Prostate gland (tissue), 2 donors: ENCODE measurements around the gene AFDN. TPM values are rescaled to one million over a fixed set of nuclear protein-coding genes. Genes with fewer than 3 reads are reported as not detected.

ENCODE experiments used
- DNase-seq: peaks from one replicate; pipeline ENCODE4 v3.0.0-alpha.2; 2019; ENCODE audit warnings: low spot score
- H3K27ac ChIP-seq, 2 donors: fragments of 200-600 bp; sonication (generic); 2 replicates each; pipeline ENCODE4 v1.5.1; 2017 to 2019
- H3K27me3 ChIP-seq: fragments of 200-600 bp; sonication (generic); replicated peaks from 2 replicates; pipeline ENCODE4 v1.5.1; 2019; ENCODE audit not compliant: insufficient read depth
- H3K36me3 ChIP-seq, 2 donors: fragments of 200-600 bp; sonication (generic); 1 replicate in 1 of 2; 2 replicates in 1 of 2; pipeline versions ENCODE4 v1.5.1 to v1.8.1; 2017 to 2019
- H3K4me1 ChIP-seq: fragments of 200-600 bp; sonication (generic); replicated peaks from 2 replicates; pipeline ENCODE4 v1.5.1; 2019
- H3K4me3 ChIP-seq, 2 donors: fragments of 200-600 bp; sonication (generic); 2 replicates each; pipeline ENCODE4 v1.5.1; 2017 to 2019
- H3K9me3 ChIP-seq: fragments of 200-600 bp; sonication (generic); 2 replicates; pipeline ENCODE4 v1.5.1; 2017
- CTCF ChIP-seq, 4 experiments: fragments of 200-600 bp in 2 of 4; fragments of 450-650 bp in 2 of 4; sonication (generic) in 2 of 4; IDR thresholded peaks; 1 replicate in 3 of 4; 2 replicates in 1 of 4; pipeline ENCODE4 v1.5.1; 2016 to 2019; ENCODE audit warnings: antibody characterized with exemption in 4 of 4, mild to moderate bottlenecking in 2 of 4, moderate library complexity in 2 of 4
- POLR2A ChIP-seq: fragments of 450-650 bp; IDR thresholded peaks from one replicate; pipeline ENCODE4 v1.6.1; 2016; ENCODE audit warnings: antibody characterized with exemption, mild to moderate bottlenecking
- POLR2AphosphoS5 ChIP-seq: sonication (generic); formaldehyde crosslinking; IDR thresholded peaks from one replicate; pipeline ENCODE4 v1.6.1; 2017; ENCODE audit warnings: antibody characterized with exemption
- WGBS: methylation state at CpG from one replicate; pipeline ENCODE4 v1.1.5; 2018; 5-methylcytosine and 5-hydroxymethylcytosine counted together
- intact Hi-C: fragments of 100-400 bp; cut with DNase I; formaldehyde crosslinking; loops from one replicate; pipeline ENCODE4 v1.14.2; 2022
- total RNA-seq, 2 donors: library from RNA; depleted of rRNA; stranded (reverse); fragments of >200 nt; gene quantifications; one replicate each; pipeline ENCODE4 v1.1.0, GENCODE V29; 2016

The AFDN gene
- total RNA-seq, 2 donors from 2014 or later, result 171 to 204 TPM

GRCh38 chr6:167798453-167798852, 28.3 kb upstream of the AFDN start:
- 45% methylated on average over 12 of the region's 12 CpGs for WGBS
- no peaks in the 10 kb centered on the region for H3K27me3 ChIP-seq
- peaks cover 2% of the 10 kb centered on the region for H3K4me1 ChIP-seq
- no peaks in the 10 kb centered on the region for H3K36me3 ChIP-seq
- H3K27ac ChIP-seq, result no peak overlapping the region
- H3K4me3 ChIP-seq, result no peak overlapping the region
- DNase-seq, result no peak
- H3K9me3 ChIP-seq, result no peaks in the 10 kb centered on the region
- no peak for TF ChIP-seq POLR2AphosphoS5
- TF ChIP-seq POLR2A, result no peak
- TF ChIP-seq CTCF (IDR thresholded peaks at IDR 0.05), result no peak
- intact Hi-C loops, result no loop called here

- Histone ChIP-seq H3K4me1 (peaks cover 2% of the 10 kb centered on the region), H3K4me3 (no peak overlapping the region), H3K36me3 (no peaks in the 10 kb centered on the region), H3K27ac (no peak overlapping the region), H3K27me3 (no peaks in the 10 kb centered on the region), H3K9me3 (no peaks in the 10 kb centered on the region)
- intact Hi-C loops, result no loop called here
- TF ChIP-seq POLR2A, result no peak
- TF ChIP-seq CTCF (IDR thresholded peaks at IDR 0.05), result no peak
- no peak for TF ChIP-seq POLR2AphosphoS5
- 78% methylated on average over 23 of the region's 23 CpGs for WGBS
- DNase-seq, result no peak
Measured at GRCh38 chr6:167799033-167799821, 27.5 kb upstream of the AFDN start.

GRCh38 chr6:167800549-167800948, 26.2 kb upstream of the AFDN start:
- Histone ChIP-seq H3K36me3 (no peaks in the 10 kb centered on the region), H3K27ac (no peak overlapping the region), H3K4me1 (peaks cover 2% of the 10 kb centered on the region), H3K9me3 (no peaks in the 10 kb centered on the region), H3K4me3 (no peak overlapping the region), H3K27me3 (no peaks in the 10 kb centered on the region)
- intact Hi-C loops, result no loop called here
- TF ChIP-seq CTCF (IDR thresholded peaks at IDR 0.05), result no peak
- TF ChIP-seq POLR2AphosphoS5, result no peak
- TF ChIP-seq POLR2A, result no peak
- no peak for DNase-seq
- 80% methylated on average over 6 of the region's 6 CpGs for WGBS

- no peak overlapping the region for H3K27ac ChIP-seq
- no peak for TF ChIP-seq POLR2AphosphoS5
- TF ChIP-seq POLR2A, result no peak
- no peak for TF ChIP-seq CTCF (IDR thresholded peaks at IDR 0.05)
- no peak for DNase-seq
- H3K27me3 ChIP-seq, result no peaks in the 10 kb centered on the region
- H3K4me1 ChIP-seq, result peaks cover 2% of the 10 kb centered on the region
- H3K4me3 ChIP-seq, result no peak overlapping the region
- no peaks in the 10 kb centered on the region for H3K36me3 ChIP-seq
- intact Hi-C loops, result no loop called here
- no peaks in the 10 kb centered on the region for H3K9me3 ChIP-seq
- WGBS, result 84% methylated on average over 1 of the region's 1 CpG
Measured at GRCh38 chr6:167801263-167801662, 25.4 kb upstream of the AFDN start.

- no peaks in the 10 kb centered on the region for H3K27me3 ChIP-seq
- H3K9me3 ChIP-seq, result no peaks in the 10 kb centered on the region
- no peak overlapping the region for H3K27ac ChIP-seq
- no peaks in the 10 kb centered on the region for H3K36me3 ChIP-seq
- H3K4me1 ChIP-seq, result peaks cover 2% of the 10 kb centered on the region
- intact Hi-C loops, result no loop called here
- no peak overlapping the region for H3K4me3 ChIP-seq
- TF ChIP-seq POLR2A, result no peak
- no peak for TF ChIP-seq POLR2AphosphoS5
- TF ChIP-seq CTCF (IDR thresholded peaks at IDR 0.05), result no peak
- 95% methylated on average over 3 of the region's 3 CpGs for WGBS
- no peak for DNase-seq
Measured at GRCh38 chr6:167802339-167802738, 24.4 kb upstream of the AFDN start.
